Loucy (cell line): ENCODE measurements around the gene CAMSAP3.
A peak's percentile ranks its signal among the peaks of the same experiment; 100 is the strongest.

Source experiments
- H2AFZ ChIP-seq: fragments of 200-600 bp; sonication (generic); 2 replicates; pipeline ENCODE4 v1.6.0; 2016; ENCODE audit warnings: antibody characterized with exemption, mild to moderate bottlenecking, low read length, moderate library complexity
- H3F3A ChIP-seq: fragments of 200-600 bp; 2 replicates; pipeline ENCODE4 v1.6.0; 2016; ENCODE audit warnings: antibody characterized with exemption, low read depth, mild to moderate bottlenecking
- H3K27me3 ChIP-seq: fragments of 200-600 bp; sonication (generic); 2 replicates; pipeline ENCODE4 v1.6.1; 2014; ENCODE audit warnings: low read length, mild to moderate bottlenecking; ENCODE audit not compliant: insufficient read depth, poor library complexity, severe bottlenecking
- H3K36me3 ChIP-seq: fragments of 200-600 bp; sonication (generic); 2 replicates; pipeline ENCODE4 v1.6.1; 2016; ENCODE audit warnings: low read length; ENCODE audit not compliant: insufficient read depth
- H3K4me1 ChIP-seq: fragments of 200-600 bp; sonication (generic); 2 replicates; pipeline ENCODE4 v1.5.1; 2014; ENCODE audit warnings: low read length, mild to moderate bottlenecking; ENCODE audit not compliant: insufficient read depth, poor library complexity, severe bottlenecking
- H3K4me2 ChIP-seq: fragments of 200-600 bp; sonication (generic); 2 replicates; pipeline ENCODE4 v1.6.0; 2014; ENCODE audit warnings: antibody characterized with exemption, low read length, low read depth, mild to moderate bottlenecking; ENCODE audit not compliant: poor library complexity, severe bottlenecking
- H3K4me3 ChIP-seq: fragments of 200-600 bp; sonication (generic); 2 replicates; pipeline ENCODE4 v1.5.1; 2014; ENCODE audit warnings: low read length, mild to moderate bottlenecking, mixed read lengths; ENCODE audit not compliant: poor library complexity, severe bottlenecking
- H3K79me2 ChIP-seq: fragments of 200-600 bp; sonication (generic); 2 replicates; pipeline ENCODE4 v1.6.1; 2014; ENCODE audit warnings: low read length; ENCODE audit not compliant: insufficient read depth
- H3K9ac ChIP-seq: fragments of 200-600 bp; sonication (generic); 2 replicates; pipeline ENCODE4 v1.6.0; 2014; ENCODE audit warnings: mild to moderate bottlenecking, low read depth, low read length, moderate library complexity; ENCODE audit not compliant: poor library complexity, severe bottlenecking
- H3K9me2 ChIP-seq: fragments of 200-600 bp; sonication (generic); replicated peaks from 2 replicates; pipeline ENCODE4 v1.6.1; 2016; ENCODE audit warnings: low read depth, low read length, mixed read lengths
- H3K9me3 ChIP-seq: fragments of 200-600 bp; sonication (generic); 2 replicates; pipeline ENCODE4 v1.6.1; 2014; ENCODE audit warnings: mild to moderate bottlenecking, antibody characterized with exemption, low read length, low read depth; ENCODE audit not compliant: insufficient read depth
- H4K20me1 ChIP-seq: fragments of 200-600 bp; sonication (generic); 2 replicates; pipeline ENCODE4 v1.6.0; 2014; ENCODE audit warnings: antibody characterized with exemption, low read length, mild to moderate bottlenecking; ENCODE audit not compliant: insufficient read depth, poor library complexity, severe bottlenecking
- CTCF ChIP-seq: fragments of 200-600 bp; sonication (generic); conservative IDR thresholded peaks from 2 replicates; pipeline ENCODE4 v1.5.1; 2014; ENCODE audit warnings: mild to moderate bottlenecking, antibody characterized with exemption, low read length
- EZH2phosphoT487 ChIP-seq: fragments of 200-600 bp; IDR thresholded peaks from 2 replicates; pipeline ENCODE4 v1.6.1; 2018; ENCODE audit warnings: antibody characterized with exemption, mild to moderate bottlenecking, moderate library complexity, borderline replicate concordance

CAMSAP3 gene

GRCh38 chr19:7652061-7652641, 56.5 kb downstream of the CAMSAP3 start:
- Histone ChIP-seq H3K4me3 (peak overlapping the region; percentile 58), H3K36me3 (no peaks in the 10 kb centered on the region), H3K9me2 (no peaks in the 10 kb centered on the region), H3F3A (no peaks in the 10 kb centered on the region), H3K4me2 (peak overlapping the region; percentile 65), H3K9me3 (no peaks in the 10 kb centered on the region), H4K20me1 (no peaks in the 10 kb centered on the region), H3K4me1 (peaks cover 4% of the 10 kb centered on the region), H2AFZ (peak overlapping the region; percentile 89), H3K27me3 (no peaks in the 10 kb centered on the region), H3K9ac (peak overlapping the region; percentile 56), H3K79me2 (no peaks in the 10 kb centered on the region)
- TF ChIP-seq EZH2phosphoT487 (no peak), CTCF (peak; percentile 96)

GRCh38 chr19:7654401-7654800, 58.7 kb downstream of the CAMSAP3 start:
- Histone ChIP-seq H3K36me3 (no peaks in the 10 kb centered on the region), H4K20me1 (no peaks in the 10 kb centered on the region), H3K4me2 (no peak overlapping the region), H3K9ac (no peak overlapping the region), H3K9me2 (no peaks in the 10 kb centered on the region), H3K4me1 (peaks cover 4% of the 10 kb centered on the region), H3K4me3 (no peak overlapping the region), H3K79me2 (no peaks in the 10 kb centered on the region), H3F3A (no peaks in the 10 kb centered on the region), H2AFZ (no peak overlapping the region), H3K9me3 (no peaks in the 10 kb centered on the region), H3K27me3 (no peaks in the 10 kb centered on the region)
- TF ChIP-seq CTCF = no peak
- TF ChIP-seq EZH2phosphoT487 = no peak

DNA sequence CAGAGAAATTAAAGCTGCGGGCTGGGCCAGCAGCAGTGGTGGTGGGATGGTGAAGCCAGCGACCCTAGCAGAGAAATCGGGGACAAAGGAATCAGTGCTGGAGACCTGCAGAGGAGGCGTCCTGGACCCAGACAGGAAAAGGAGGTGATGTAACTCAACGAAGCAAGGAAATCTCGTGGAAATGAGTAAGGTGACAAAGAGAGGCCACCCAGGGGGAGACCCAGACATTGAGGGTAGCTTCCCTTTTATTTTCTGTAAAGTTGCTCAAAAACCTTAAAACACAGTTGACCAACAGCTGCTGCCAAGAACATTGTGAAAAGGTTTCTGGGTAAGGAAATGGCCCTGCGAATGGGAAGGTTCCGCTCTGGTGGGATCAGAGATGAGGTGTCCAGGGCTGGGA, 59.9 kb downstream of the CAMSAP3 start:
- no peak overlapping the region for H3K4me3 ChIP-seq
- H3F3A ChIP-seq = no peaks in the 10 kb centered on the region
- no peaks in the 10 kb centered on the region for H3K27me3 ChIP-seq
- no peak overlapping the region for H2AFZ ChIP-seq
- no peak overlapping the region for H3K9ac ChIP-seq
- no peaks in the 10 kb centered on the region for H3K36me3 ChIP-seq
- TF ChIP-seq CTCF (no peak), EZH2phosphoT487 (no peak)
- H3K9me3 ChIP-seq = no peaks in the 10 kb centered on the region
- no peaks in the 10 kb centered on the region for H4K20me1 ChIP-seq
- H3K4me2 ChIP-seq = no peak overlapping the region
- H3K79me2 ChIP-seq = no peaks in the 10 kb centered on the region
- no peaks in the 10 kb centered on the region for H3K9me2 ChIP-seq
- H3K4me1 ChIP-seq = peaks cover 4% of the 10 kb centered on the region
